Mucosa of stomach (tissue), 1 donor: Measurements from ENCODE around the gene CEP170.
"Not testable (repeated sequence)": the region's sequence is repeated elsewhere in the genome, so short reads cannot be mapped to it uniquely, and the experiment has no call there.

Experiments used
- H3K27me3 ChIP-seq: one replicate; pipeline ENCODE4 v1.7.0; 2013; ENCODE audit warnings: mild to moderate bottlenecking, low read length; ENCODE audit not compliant: control insufficient read depth, insufficient read depth
- H3K36me3 ChIP-seq: one replicate; pipeline ENCODE4 v1.7.0; 2013; ENCODE audit warnings: low read length; ENCODE audit not compliant: control insufficient read depth, insufficient read depth
- H3K4me1 ChIP-seq: one replicate; pipeline ENCODE4 v1.7.0; 2013; ENCODE audit warnings: mild to moderate bottlenecking, low read length; ENCODE audit not compliant: control insufficient read depth, insufficient read depth
- H3K4me3 ChIP-seq: one replicate; pipeline ENCODE4 v1.7.0; 2013; ENCODE audit warnings: low read length
- H3K9ac ChIP-seq: one replicate; pipeline ENCODE4 v1.7.0; 2013; ENCODE audit warnings: mild to moderate bottlenecking, low read length, moderate library complexity
- H3K9me3 ChIP-seq: one replicate; pipeline ENCODE4 v1.7.0; 2013; ENCODE audit warnings: mild to moderate bottlenecking, low read length, moderate library complexity; ENCODE audit not compliant: control insufficient read depth
- donor health status: Pancreatic carcinoma.

CEP170 gene

GRCh38 chr1:243216741-243217140 lies 38.3 kb downstream of the CEP170 start:
- Histone ChIP-seq H3K4me3 (no peak overlapping the region), H3K36me3 (no peaks in the 10 kb centered on the region), H3K4me1 (no peaks in the 10 kb centered on the region), H3K9me3 (no peaks in the 10 kb centered on the region), H3K27me3 (no peaks in the 10 kb centered on the region), H3K9ac (no peak overlapping the region)

- not testable (repeated sequence) for H3K4me3 ChIP-seq, H3K9me3 ChIP-seq, H3K36me3 ChIP-seq, H3K4me1 ChIP-seq, H3K9ac ChIP-seq, H3K27me3 ChIP-seq
Measured at GRCh38 chr1:243215276-243215875, 39.7 kb downstream of the CEP170 start.

GRCh38 chr1:243213045-243213787 lies 41.9 kb downstream of the CEP170 start:
- H3K4me3 ChIP-seq = no peak overlapping the region
- H3K9me3 ChIP-seq = no peaks in the 10 kb centered on the region
- no peaks in the 10 kb centered on the region for H3K4me1 ChIP-seq
- no peaks in the 10 kb centered on the region for H3K36me3 ChIP-seq
- no peaks in the 10 kb centered on the region for H3K27me3 ChIP-seq
- H3K9ac ChIP-seq = no peak overlapping the region

- not testable (repeated sequence) for H3K4me3 ChIP-seq, H3K4me1 ChIP-seq, H3K27me3 ChIP-seq, H3K36me3 ChIP-seq, H3K9ac ChIP-seq, H3K9me3 ChIP-seq
Measured at GRCh38 chr1:243211984-243212383, 43.1 kb downstream of the CEP170 start.

- not testable (repeated sequence) for H3K4me1 ChIP-seq, H3K9me3 ChIP-seq, H3K36me3 ChIP-seq, H3K27me3 ChIP-seq, H3K4me3 ChIP-seq, H3K9ac ChIP-seq
Measured at GRCh38 chr1:243205026-243205501, 50.0 kb downstream of the CEP170 start.

GRCh38 chr1:243204336-243204735 lies 50.7 kb downstream of the CEP170 start:
- H3K9me3 ChIP-seq, H3K36me3 ChIP-seq, H3K4me1 ChIP-seq, H3K27me3 ChIP-seq, H3K4me3 ChIP-seq, H3K9ac ChIP-seq: not testable (repeated sequence)

GRCh38 chr1:243203196-243203595 lies 51.9 kb downstream of the CEP170 start:
- not testable (repeated sequence) for H3K4me1 ChIP-seq, H3K36me3 ChIP-seq

GRCh38 chr1:243201316-243201715 lies 53.8 kb downstream of the CEP170 start:
- not testable (repeated sequence) for H3K36me3 ChIP-seq, H3K27me3 ChIP-seq, H3K4me1 ChIP-seq, H3K9ac ChIP-seq, H3K4me3 ChIP-seq, H3K9me3 ChIP-seq

More at GRCh38 chr1:243203196-243203595, 51.9 kb downstream of the CEP170 start:
- H3K9ac ChIP-seq, H3K27me3 ChIP-seq, H3K4me3 ChIP-seq, H3K9me3 ChIP-seq: not testable (repeated sequence)

- not testable (repeated sequence) for H3K4me1 ChIP-seq, H3K9me3 ChIP-seq, H3K36me3 ChIP-seq, H3K4me3 ChIP-seq, H3K27me3 ChIP-seq, H3K9ac ChIP-seq
Measured at GRCh38 chr1:243197524-243197923, 57.6 kb downstream of the CEP170 start.

GRCh38 chr1:243193330-243193729 lies 61.8 kb downstream of the CEP170 start:
- not testable (repeated sequence) for H3K4me3 ChIP-seq, H3K9me3 ChIP-seq, H3K36me3 ChIP-seq, H3K27me3 ChIP-seq, H3K9ac ChIP-seq, H3K4me1 ChIP-seq

- not testable (repeated sequence) for H3K27me3 ChIP-seq, H3K9me3 ChIP-seq, H3K4me1 ChIP-seq, H3K9ac ChIP-seq, H3K4me3 ChIP-seq, H3K36me3 ChIP-seq
Measured at GRCh38 chr1:243186201-243186995, 68.7 kb downstream of the CEP170 start.

GRCh38 chr1:243184787-243185186 lies 70.3 kb downstream of the CEP170 start:
- H3K9me3 ChIP-seq, H3K36me3 ChIP-seq, H3K9ac ChIP-seq, H3K27me3 ChIP-seq, H3K4me1 ChIP-seq, H3K4me3 ChIP-seq: not testable (repeated sequence)
